G401 (cell line): ENCODE measurements around the gene TBX4. TPM values are rescaled to one million over a fixed set of nuclear protein-coding genes. Genes with fewer than 3 reads are reported as not detected.

Experiments
- DNase-seq: peaks from one replicate; pipeline ENCODE4 v3.0.0-alpha.2; 2015; ENCODE audit warnings: low spot score
- in situ Hi-C: cut with HindIII; loops from 2 replicates; pipeline ENCODE4 v1.10.0; 2016; ENCODE audit warnings: low sequenced_read_pairs, mixed read lengths
- total RNA-seq: library from RNA; depleted of rRNA; stranded (reverse); fragments of >200 nt; shearing (Covaris generic); gene quantifications from 2 replicates; pipeline ENCODE4 v1.2.3, GENCODE V29; 2014; rRNA removed

TBX4 gene
- total RNA-seq, 1 experiment from 2014 or later = 0.64 TPM

GRCh38 chr17:61533797-61534196, 81.6 kb downstream of the TBX4 start:
- in situ Hi-C loops = no loop called here
- no peak for DNase-seq

GRCh38 chr17:61534414-61534813, 82.2 kb downstream of the TBX4 start:
- in situ Hi-C loops = no loop called here
- no peak for DNase-seq

Other genes with a start within 250 kb of the TBX4 start
- gene TBX2, start 52.6 kb upstream of the TBX4 start, total RNA-seq = 6.2 and 11.4 TPM in 2 replicates
- gene NACA2, start 138.8 kb downstream of the TBX4 start, total RNA-seq = 0.25 and 0.47 TPM in 2 replicates